Colonic mucosa (tissue), 4 donors: ENCODE results near the gene KCTD10. TPM values are rescaled to one million over a fixed set of nuclear protein-coding genes. Genes with fewer than 3 reads are reported as not detected.

Experiments
- DNase-seq: peaks from one replicate; pipeline ENCODE4 v3.0.0-alpha.2; 2020
- H3K27ac ChIP-seq: fragments of 200-600 bp; one replicate; pipeline ENCODE4 v1.8.0; 2021
- H3K27me3 ChIP-seq: fragments of 200-600 bp; one replicate; pipeline ENCODE4 v1.8.0; 2021
- H3K36me3 ChIP-seq: fragments of 200-600 bp; one replicate; pipeline ENCODE4 v1.8.0; 2021
- H3K4me1 ChIP-seq: fragments of 200-600 bp; one replicate; pipeline ENCODE4 v1.8.0; 2021; ENCODE audit warnings: mild to moderate bottlenecking
- H3K4me3 ChIP-seq: fragments of 200-600 bp; one replicate; pipeline ENCODE4 v1.8.0; 2021
- H3K9ac ChIP-seq, 2 donors: one replicate each; pipeline ENCODE4 v1.7.0; 2013; ENCODE audit warnings: control low read depth in 2 of 2, low read depth in 2 of 2, low read length in 2 of 2
- H3K9me3 ChIP-seq: fragments of 200-600 bp; one replicate; pipeline ENCODE4 v1.8.0; 2021
- intact Hi-C: fragments of 100-400 bp; cut with DNase I; formaldehyde crosslinking; loops from one replicate; pipeline ENCODE4 v1.14.1; 2022
- total RNA-seq, 2 donors: library from RNA; stranded (reverse); fragmentation: NEBNext Ultra II Directional in 1 of 2; extraction: Animal tissue kit (Norgen Biotek cat#: 25700) in 1 of 2; gene quantifications; one replicate each; pipeline ENCODE4 v1.2.1, GENCODE V29; 2021
- TF ChIP-seq, protein P1 (sequence below): fragments of 200-600 bp; IDR thresholded peaks from one replicate; pipeline ENCODE4 v1.8.0; 2022; ENCODE audit warnings: antibody characterized with exemption, mild to moderate bottlenecking
- donor health status: healthy.
- donor health status: DM: no; HTN: no; CAD: no.
- donor health status: DM: no; HTN: no; CAD: no.

Gene KCTD10
- total RNA-seq, 2 donors from 2014 or later, result 50.3 to 74.8 TPM

DNA sequence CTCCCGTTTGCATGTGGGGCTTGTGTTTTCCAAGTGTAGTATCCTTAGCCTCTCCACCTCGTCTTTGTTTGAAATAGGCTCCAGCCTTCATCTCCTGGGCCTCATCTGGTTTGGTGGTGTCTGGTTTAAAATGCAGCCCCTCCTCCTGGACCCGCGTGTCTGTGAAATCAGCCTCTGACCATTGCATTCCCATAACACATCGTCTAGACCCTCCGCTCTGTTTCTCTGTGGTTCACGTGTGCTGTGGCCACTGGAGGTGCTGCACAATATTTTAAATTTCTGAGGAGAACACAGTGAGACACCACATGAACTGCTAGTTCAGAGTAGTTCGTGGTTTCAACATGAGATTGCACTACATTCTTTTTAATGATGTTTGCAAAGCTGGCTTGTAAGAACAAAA, 36.0 kb upstream of the KCTD10 start:
- peaks cover 15% of the 10 kb centered on the region for H3K36me3 ChIP-seq
- intact Hi-C loops, result no loop called here
- no peak for DNase-seq
- no peaks in the 10 kb centered on the region for H3K4me1 ChIP-seq
- no peaks in the 10 kb centered on the region for H3K27me3 ChIP-seq
- H3K4me3 ChIP-seq, result no peak overlapping the region
- no peaks in the 10 kb centered on the region for H3K9me3 ChIP-seq
- no peak overlapping the region for H3K9ac ChIP-seq
- TF ChIP-seq, protein P1, sequence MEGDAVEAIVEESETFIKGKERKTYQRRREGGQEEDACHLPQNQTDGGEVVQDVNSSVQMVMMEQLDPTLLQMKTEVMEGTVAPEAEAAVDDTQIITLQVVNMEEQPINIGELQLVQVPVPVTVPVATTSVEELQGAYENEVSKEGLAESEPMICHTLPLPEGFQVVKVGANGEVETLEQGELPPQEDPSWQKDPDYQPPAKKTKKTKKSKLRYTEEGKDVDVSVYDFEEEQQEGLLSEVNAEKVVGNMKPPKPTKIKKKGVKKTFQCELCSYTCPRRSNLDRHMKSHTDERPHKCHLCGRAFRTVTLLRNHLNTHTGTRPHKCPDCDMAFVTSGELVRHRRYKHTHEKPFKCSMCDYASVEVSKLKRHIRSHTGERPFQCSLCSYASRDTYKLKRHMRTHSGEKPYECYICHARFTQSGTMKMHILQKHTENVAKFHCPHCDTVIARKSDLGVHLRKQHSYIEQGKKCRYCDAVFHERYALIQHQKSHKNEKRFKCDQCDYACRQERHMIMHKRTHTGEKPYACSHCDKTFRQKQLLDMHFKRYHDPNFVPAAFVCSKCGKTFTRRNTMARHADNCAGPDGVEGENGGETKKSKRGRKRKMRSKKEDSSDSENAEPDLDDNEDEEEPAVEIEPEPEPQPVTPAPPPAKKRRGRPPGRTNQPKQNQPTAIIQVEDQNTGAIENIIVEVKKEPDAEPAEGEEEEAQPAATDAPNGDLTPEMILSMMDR, result no peak
- no peak overlapping the region for H3K27ac ChIP-seq

DNA sequence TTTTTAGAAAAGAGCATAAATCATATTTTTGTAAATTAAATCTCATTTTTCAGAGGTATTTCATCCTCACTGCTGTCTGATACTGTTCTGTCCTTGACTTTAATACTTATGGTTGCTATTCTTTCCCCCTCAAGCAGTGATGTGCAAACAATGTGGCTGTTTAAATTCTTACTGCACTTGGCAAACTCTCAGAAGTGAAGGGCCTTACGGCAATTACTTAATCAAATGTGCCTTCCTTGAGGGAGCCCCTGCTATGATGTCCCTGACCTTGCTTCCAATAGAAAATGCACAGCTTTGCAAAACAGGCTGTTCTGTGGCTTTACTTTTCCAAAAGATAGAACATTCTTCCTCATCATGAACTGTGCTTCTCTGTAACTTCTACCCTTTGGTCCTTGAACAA, 35.5 kb upstream of the KCTD10 start:
- Histone ChIP-seq H3K4me3 (no peak overlapping the region), H3K27me3 (no peaks in the 10 kb centered on the region), H3K9ac (no peak overlapping the region), H3K9me3 (no peaks in the 10 kb centered on the region), H3K27ac (no peak overlapping the region), H3K4me1 (no peaks in the 10 kb centered on the region), H3K36me3 (peaks cover 15% of the 10 kb centered on the region)
- TF ChIP-seq, protein P1, result no peak
- intact Hi-C loops, result no loop called here
- DNase-seq, result no peak

DNA sequence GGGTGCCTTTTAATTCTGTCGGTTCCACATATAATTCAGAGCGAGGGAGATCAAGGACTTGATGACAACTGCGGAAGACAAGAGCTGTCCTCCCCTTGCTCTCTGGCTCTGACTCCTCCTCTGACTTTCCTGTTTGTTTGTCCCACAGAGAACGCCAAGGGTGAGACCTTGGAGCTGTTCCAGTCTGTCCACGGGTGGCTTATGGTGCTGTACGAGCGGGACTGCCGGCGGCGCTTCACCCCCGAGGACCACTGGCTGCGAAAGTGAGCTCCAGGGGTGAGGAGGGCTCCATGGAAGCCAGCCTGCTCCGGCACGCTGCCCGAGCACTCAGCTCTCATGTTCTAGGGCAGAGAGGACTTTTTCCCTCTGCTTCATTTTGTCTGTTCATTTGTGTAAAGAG, 33.1 kb upstream of the KCTD10 start:
- TF ChIP-seq, protein P1, result no peak
- no peak overlapping the region for H3K9ac ChIP-seq

DNA sequence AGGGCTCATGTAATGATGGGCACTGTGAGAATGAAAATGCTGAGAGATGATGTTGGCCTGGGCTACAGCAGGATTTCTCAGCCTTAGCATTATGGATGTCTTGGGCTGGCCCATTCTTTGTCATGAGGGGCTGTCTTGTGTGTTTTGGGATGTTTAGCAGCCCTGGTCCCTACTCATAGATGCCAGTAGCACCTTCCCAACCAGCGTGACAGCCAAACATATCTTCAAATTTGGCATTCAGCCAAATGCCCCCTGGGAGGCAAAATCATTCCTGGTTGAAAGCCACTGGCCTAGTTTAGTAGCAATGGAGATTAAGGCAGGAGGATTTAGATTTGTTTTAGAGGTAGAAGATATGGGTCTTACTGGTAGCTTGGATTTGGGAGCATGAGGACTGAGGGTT, 27.0 kb upstream of the KCTD10 start:
- TF ChIP-seq, protein P1, result no peak
- no peaks in the 10 kb centered on the region for H3K9me3 ChIP-seq
- H3K4me1 ChIP-seq, result no peaks in the 10 kb centered on the region
- no peak for DNase-seq
- H3K36me3 ChIP-seq, result peaks cover 17% of the 10 kb centered on the region
- no peak overlapping the region for H3K4me3 ChIP-seq
- no peaks in the 10 kb centered on the region for H3K27me3 ChIP-seq
- H3K27ac ChIP-seq, result no peak overlapping the region
- intact Hi-C loops, result no loop called here
- no peak overlapping the region for H3K9ac ChIP-seq

More for the DNA sequence above, 33.1 kb upstream of the KCTD10 start:
- Histone ChIP-seq H3K27me3 (no peaks in the 10 kb centered on the region), H3K9me3 (no peaks in the 10 kb centered on the region), H3K36me3 (peaks cover 10% of the 10 kb centered on the region), H3K4me3 (no peak overlapping the region), H3K4me1 (no peaks in the 10 kb centered on the region), H3K27ac (no peak overlapping the region)
- intact Hi-C loops, result no loop called here
- DNase-seq, result no peak

DNA sequence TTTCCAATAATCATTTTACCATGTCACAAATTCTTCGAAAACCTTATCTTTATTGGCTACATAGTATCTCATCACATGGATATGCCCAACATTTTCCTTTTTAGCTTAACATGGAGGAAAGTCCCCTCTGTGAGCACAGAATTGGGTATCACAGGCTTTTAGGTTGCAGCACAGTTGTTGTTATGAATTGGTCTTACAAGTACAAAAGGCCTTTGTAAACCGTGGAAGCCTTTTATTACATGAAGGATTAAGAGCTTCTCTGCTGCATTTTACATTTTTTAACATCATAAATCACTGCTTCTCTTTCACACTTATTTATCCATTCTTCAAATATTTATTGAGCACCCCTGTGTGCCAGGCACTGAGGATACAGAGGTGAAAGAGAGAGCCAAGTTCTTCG, 26.5 kb upstream of the KCTD10 start:
- Histone ChIP-seq H3K9me3 (no peaks in the 10 kb centered on the region), H3K4me1 (no peaks in the 10 kb centered on the region), H3K9ac (no peak overlapping the region), H3K27ac (no peak overlapping the region), H3K36me3 (peaks cover 17% of the 10 kb centered on the region), H3K4me3 (no peak overlapping the region), H3K27me3 (no peaks in the 10 kb centered on the region)
- TF ChIP-seq, protein P1, result no peak
- no peak for DNase-seq
- intact Hi-C loops, result no loop called here

DNA sequence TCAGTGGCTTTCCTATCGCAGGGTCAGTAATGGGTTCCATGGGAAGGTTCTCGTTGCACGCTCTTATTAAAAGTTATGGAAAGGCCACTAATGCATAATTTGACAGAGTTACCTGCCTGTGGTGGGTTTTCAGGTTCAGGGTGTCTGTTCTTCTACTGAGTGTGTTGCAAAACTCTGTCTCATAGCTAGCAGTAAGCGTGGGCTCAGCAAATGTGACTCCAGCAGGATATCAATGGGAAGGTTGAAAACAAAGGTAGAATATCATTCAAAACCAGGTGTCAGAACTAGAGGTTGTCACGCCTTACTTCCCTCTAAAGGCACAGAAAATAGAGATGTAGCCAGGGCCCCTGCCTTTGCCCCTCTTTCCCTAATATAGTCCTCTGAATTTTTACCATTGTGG, 25.2 kb upstream of the KCTD10 start:
- no peaks in the 10 kb centered on the region for H3K27me3 ChIP-seq
- H3K9ac ChIP-seq, result no peak overlapping the region
- intact Hi-C loops, result no loop called here
- H3K36me3 ChIP-seq, result peaks cover 22% of the 10 kb centered on the region
- DNase-seq, result no peak
- no peak overlapping the region for H3K4me3 ChIP-seq
- no peaks in the 10 kb centered on the region for H3K4me1 ChIP-seq
- TF ChIP-seq, protein P1, result no peak
- H3K27ac ChIP-seq, result no peak overlapping the region
- no peaks in the 10 kb centered on the region for H3K9me3 ChIP-seq
